ENCODE results near the gene PRKCH.

The PRKCH gene

GRCh38 chr14:61513986-61514830, 192.8 kb downstream of the PRKCH start:
- no peaks in the 10 kb centered on the region for H3K9me3 Mint-ChIP-seq (ENCODE audit: low read depth)
- H3K27ac Mint-ChIP-seq, result peak overlapping the region; percentile 100
- H3K27me3 Mint-ChIP-seq, result no peaks in the 10 kb centered on the region
- H3K4me3 Mint-ChIP-seq, result no peak overlapping the region
- H3K36me3 Mint-ChIP-seq, result peaks cover 28% of the 10 kb centered on the region
- peaks cover 90% of the 10 kb centered on the region for H3K4me1 Mint-ChIP-seq (ENCODE audit: low read depth)

DNA sequence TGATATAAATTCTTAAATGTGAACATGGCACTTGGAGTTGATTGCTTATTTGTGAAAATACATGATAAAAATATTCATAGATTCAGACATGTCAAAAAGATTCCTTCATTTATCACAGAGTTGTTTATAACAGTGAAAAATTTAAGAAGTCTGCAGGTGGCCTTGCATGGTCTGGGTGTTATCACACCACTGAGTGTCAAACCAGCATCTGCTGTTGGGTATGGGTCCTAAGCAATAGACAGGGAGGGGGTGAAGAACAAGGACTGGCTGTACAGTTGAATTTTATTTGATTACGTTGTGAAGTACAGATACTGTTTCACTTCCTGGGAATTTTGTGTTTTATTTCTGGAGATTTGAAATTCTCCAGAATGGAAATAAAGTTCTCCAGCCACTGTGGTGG, 193.5 kb downstream of the PRKCH start:
- Mint-ChIP-seq H3K36me3 (peaks cover 24% of the 10 kb centered on the region), H3K4me1 (ENCODE audit: low read depth) (peaks cover 92% of the 10 kb centered on the region), H3K9me3 (ENCODE audit: low read depth) (no peaks in the 10 kb centered on the region), H3K4me3 (peak overlapping the region; percentile 3), H3K27ac (peak overlapping the region; percentile 86), H3K27me3 (no peaks in the 10 kb centered on the region)

- H3K36me3 Mint-ChIP-seq, result peaks cover 25% of the 10 kb centered on the region
- H3K27me3 Mint-ChIP-seq, result no peaks in the 10 kb centered on the region
Measured at GRCh38 chr14:61515436-61516117, 194.2 kb downstream of the PRKCH start.

GRCh38 chr14:61516118-61516743, 194.9 kb downstream of the PRKCH start:
- Mint-ChIP-seq H3K4me1 (ENCODE audit: low read depth) (peaks cover 89% of the 10 kb centered on the region), H3K27me3 (no peaks in the 10 kb centered on the region), H3K9me3 (ENCODE audit: low read depth) (no peaks in the 10 kb centered on the region), H3K27ac (peak overlapping the region; percentile 86), H3K4me3 (no peak overlapping the region), H3K36me3 (peaks cover 25% of the 10 kb centered on the region)

More at GRCh38 chr14:61515436-61516117, 194.2 kb downstream of the PRKCH start:
- Mint-ChIP-seq H3K4me3 (peak overlapping the region; percentile 3), H3K9me3 (ENCODE audit: low read depth) (no peaks in the 10 kb centered on the region), H3K27ac (peak overlapping the region; percentile 86), H3K4me1 (ENCODE audit: low read depth) (peaks cover 92% of the 10 kb centered on the region)

DNA sequence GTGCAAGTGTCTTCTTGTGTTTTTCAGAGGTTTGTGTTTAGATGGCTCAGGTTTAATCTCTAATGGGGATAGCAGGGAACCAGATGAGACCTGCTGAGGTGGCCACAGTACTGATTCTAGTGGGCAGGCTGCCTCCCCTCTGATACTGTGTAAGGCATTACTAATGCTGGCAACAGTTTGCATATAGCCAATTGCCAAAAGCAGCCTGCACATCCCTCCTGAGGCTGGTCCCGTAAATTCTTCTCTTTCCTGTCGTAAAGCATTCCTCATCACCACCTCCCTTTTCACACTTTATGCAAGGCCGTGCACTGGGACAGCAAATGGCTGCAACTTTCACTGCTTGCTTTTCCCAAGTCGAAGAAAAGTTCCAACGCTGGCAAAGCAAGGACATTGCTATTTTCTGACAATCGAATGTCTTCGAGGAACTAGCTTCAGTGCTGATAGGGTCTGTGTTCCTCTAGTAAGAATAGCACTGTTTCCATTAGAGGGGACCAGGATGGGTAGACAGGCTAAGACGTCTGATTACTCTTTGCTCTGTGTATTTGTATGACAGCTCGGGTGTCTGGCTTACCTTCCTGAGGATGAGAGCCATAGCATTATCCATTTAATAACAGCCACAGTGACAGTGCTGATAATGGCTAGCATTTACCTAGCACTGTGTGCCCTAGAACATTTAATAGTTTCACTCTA, 195.7 kb downstream of the PRKCH start:
- H3K4me3 Mint-ChIP-seq, result no peak overlapping the region
- no peaks in the 10 kb centered on the region for H3K27me3 Mint-ChIP-seq
- H3K9me3 Mint-ChIP-seq (ENCODE audit: low read depth), result no peaks in the 10 kb centered on the region
- peaks cover 26% of the 10 kb centered on the region for H3K36me3 Mint-ChIP-seq
- H3K4me1 Mint-ChIP-seq (ENCODE audit: low read depth), result peaks cover 87% of the 10 kb centered on the region
- peak overlapping the region; percentile 86 for H3K27ac Mint-ChIP-seq

DNA sequence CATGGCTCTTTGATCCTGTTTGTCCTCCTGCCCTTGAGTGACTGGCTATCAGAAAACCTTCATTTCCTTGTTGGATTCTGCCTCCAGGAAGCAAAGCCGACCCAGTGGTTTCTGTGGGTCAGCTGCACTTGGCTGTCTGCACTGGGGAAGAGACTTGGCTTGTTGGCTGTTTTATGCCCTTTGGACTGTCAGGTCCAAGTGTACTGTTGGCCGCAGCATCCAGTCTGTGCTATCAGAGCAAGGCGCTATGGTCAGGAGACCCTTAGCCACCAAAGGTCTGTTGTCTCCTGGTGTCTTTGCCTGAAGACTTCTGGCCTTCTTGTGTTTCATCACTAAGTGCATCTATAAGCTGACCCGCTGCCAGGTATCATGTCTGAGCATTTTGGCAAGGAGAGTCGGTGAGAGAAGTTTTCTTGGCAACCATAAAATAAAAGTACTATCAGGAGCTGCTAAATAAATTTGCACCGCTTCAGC, 196.6 kb downstream of the PRKCH start:
- H3K4me1 Mint-ChIP-seq (ENCODE audit: low read depth), result peaks cover 88% of the 10 kb centered on the region
- peaks cover 32% of the 10 kb centered on the region for H3K36me3 Mint-ChIP-seq

DNA sequence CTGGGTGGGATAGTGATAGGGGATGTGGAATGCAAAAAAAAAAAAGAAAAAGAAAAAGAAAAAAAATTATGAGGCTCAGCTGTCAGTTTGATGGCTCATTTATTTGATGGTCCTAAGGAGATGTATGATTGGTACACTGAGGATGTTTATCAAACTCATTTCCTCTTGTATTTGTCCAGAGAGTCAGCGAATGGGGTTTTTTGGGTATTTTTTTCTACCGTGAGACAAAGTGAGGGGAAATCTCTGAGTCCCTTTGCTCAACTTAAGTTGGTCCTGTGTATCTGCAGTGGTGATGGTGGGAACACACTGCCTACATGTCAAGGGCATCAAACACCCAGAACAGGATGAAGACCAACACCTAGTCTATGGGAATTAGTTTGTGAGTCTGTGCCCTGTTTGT, 197.0 kb downstream of the PRKCH start:
- no peaks in the 10 kb centered on the region for H3K9me3 Mint-ChIP-seq (ENCODE audit: low read depth)
- H3K27ac Mint-ChIP-seq, result peak overlapping the region; percentile 86
- H3K36me3 Mint-ChIP-seq, result peaks cover 31% of the 10 kb centered on the region
- H3K4me3 Mint-ChIP-seq, result peak overlapping the region; percentile 31
- H3K4me1 Mint-ChIP-seq (ENCODE audit: low read depth), result peaks cover 89% of the 10 kb centered on the region
- no peaks in the 10 kb centered on the region for H3K27me3 Mint-ChIP-seq

More for the DNA sequence above, 196.6 kb downstream of the PRKCH start:
- Mint-ChIP-seq H3K27me3 (no peaks in the 10 kb centered on the region), H3K9me3 (ENCODE audit: low read depth) (no peaks in the 10 kb centered on the region), H3K27ac (peak overlapping the region; percentile 86), H3K4me3 (peak overlapping the region; percentile 31)

GRCh38 chr14:61519106-61519505, 197.7 kb downstream of the PRKCH start:
- Mint-ChIP-seq H3K4me1 (ENCODE audit: low read depth) (peaks cover 91% of the 10 kb centered on the region), H3K36me3 (peaks cover 33% of the 10 kb centered on the region), H3K27me3 (no peaks in the 10 kb centered on the region), H3K9me3 (ENCODE audit: low read depth) (no peaks in the 10 kb centered on the region), H3K4me3 (no peak overlapping the region), H3K27ac (peak overlapping the region; percentile 86)

- Mint-ChIP-seq H3K27ac (peak overlapping the region; percentile 86), H3K9me3 (ENCODE audit: low read depth) (no peaks in the 10 kb centered on the region), H3K36me3 (peaks cover 29% of the 10 kb centered on the region), H3K4me3 (no peak overlapping the region), H3K27me3 (no peaks in the 10 kb centered on the region), H3K4me1 (ENCODE audit: low read depth) (peaks cover 94% of the 10 kb centered on the region)
Measured at GRCh38 chr14:61519735-61520134, 198.4 kb downstream of the PRKCH start.

DNA sequence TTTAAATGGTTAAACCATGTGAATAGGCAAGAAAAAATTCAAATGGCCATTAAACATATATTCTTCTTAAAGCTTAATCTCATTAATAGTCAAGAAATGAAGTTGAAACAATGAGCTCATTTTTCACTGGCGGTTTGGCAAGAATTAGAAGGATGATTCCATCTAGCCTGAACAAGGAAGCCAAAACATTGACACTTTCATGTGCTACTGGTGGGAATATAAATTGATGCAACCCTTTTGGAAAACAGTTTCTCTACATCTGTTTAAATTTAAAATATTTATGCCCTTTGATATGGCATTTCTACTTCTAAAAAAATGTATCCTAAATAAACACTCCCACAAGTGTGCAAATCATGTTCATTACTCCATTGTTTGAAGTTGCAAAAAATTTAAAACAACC, 199.2 kb downstream of the PRKCH start:
- H3K4me3 Mint-ChIP-seq, result no peak overlapping the region
- no peaks in the 10 kb centered on the region for H3K9me3 Mint-ChIP-seq (ENCODE audit: low read depth)
- peaks cover 94% of the 10 kb centered on the region for H3K4me1 Mint-ChIP-seq (ENCODE audit: low read depth)
- peak overlapping the region; percentile 89 for H3K27ac Mint-ChIP-seq
- peaks cover 26% of the 10 kb centered on the region for H3K36me3 Mint-ChIP-seq
- no peaks in the 10 kb centered on the region for H3K27me3 Mint-ChIP-seq

DNA sequence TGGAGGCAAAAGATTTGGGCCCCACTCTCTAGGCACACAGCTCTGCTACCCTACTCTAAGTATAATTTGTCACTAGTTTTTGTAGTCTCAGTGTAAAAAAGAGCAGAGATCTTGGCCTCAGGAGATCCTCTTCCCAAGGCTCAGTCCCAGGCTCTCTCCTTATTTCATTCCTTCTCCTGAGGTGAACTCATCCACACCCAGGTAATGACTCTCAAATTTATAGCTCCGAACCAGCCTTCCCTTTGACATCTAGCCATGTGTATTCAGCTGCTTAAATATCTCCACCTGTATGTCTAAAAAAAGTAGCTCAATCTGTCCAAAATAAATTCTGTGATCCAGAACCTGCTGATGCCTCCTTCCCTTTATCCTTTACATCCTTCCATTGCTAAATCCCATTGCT, 200.4 kb downstream of the PRKCH start:
- peaks cover 25% of the 10 kb centered on the region for H3K36me3 Mint-ChIP-seq
- no peaks in the 10 kb centered on the region for H3K27me3 Mint-ChIP-seq
- H3K4me1 Mint-ChIP-seq (ENCODE audit: low read depth), result peaks cover 93% of the 10 kb centered on the region

DNA sequence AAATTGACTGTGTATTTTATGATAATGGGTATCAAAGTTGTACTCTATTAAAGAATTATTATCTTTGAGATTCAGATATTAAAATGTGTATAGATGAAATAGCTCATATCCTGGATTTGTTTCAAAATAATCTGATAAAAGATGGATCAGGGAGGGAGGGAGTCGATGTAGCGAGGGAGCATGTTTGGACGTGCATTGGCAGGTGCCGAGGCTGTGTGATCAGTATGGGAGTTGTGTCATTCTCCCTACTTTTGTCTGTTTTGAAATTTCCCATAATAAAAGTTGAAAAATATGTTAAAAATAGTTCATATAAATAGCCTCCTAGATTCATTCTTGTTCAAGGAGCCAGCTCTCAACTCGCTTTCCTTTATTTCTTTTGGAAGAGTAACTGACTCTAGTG, 202.4 kb downstream of the PRKCH start:
- Mint-ChIP-seq H3K27ac (peak overlapping the region; percentile 96), H3K4me3 (peak overlapping the region; percentile 14), H3K27me3 (no peaks in the 10 kb centered on the region), H3K4me1 (ENCODE audit: low read depth) (peaks cover 93% of the 10 kb centered on the region), H3K9me3 (ENCODE audit: low read depth) (no peaks in the 10 kb centered on the region), H3K36me3 (peaks cover 40% of the 10 kb centered on the region)

More for the DNA sequence above, 200.4 kb downstream of the PRKCH start:
- H3K9me3 Mint-ChIP-seq (ENCODE audit: low read depth), result no peaks in the 10 kb centered on the region
- H3K4me3 Mint-ChIP-seq, result peak overlapping the region; percentile 33
- peak overlapping the region; percentile 96 for H3K27ac Mint-ChIP-seq

DNA sequence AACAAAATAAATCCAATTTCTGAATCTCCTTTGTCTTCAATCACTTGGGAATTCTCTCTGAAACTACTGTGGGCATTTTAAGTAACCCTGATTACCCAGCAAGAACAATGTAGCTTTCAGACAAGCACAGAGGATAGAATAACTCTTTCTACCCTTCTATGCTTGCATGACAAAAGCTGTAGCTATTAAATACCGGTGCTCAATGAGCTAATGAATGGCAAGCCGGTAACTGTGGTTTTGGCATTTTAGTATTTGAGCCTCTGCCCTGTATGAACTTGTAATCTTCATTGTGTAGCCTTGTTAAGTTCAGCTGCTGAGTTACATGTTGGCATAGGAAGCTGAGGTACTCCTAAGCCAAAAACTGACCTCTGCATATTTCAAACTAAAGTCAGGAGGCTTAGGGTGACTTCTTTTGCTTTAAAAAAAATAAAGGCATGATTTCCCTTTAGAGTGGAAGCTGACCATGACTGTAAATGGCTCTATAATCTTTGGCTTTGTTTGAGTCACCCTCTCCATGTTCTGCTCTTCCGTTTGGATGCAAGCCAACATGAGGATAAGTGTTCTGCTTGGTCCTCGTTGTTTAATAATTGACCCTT, 202.9 kb downstream of the PRKCH start:
- Mint-ChIP-seq H3K27ac (peak overlapping the region; percentile 96), H3K4me1 (ENCODE audit: low read depth) (peaks cover 92% of the 10 kb centered on the region), H3K36me3 (peaks cover 45% of the 10 kb centered on the region), H3K4me3 (peak overlapping the region; percentile 76), H3K27me3 (no peaks in the 10 kb centered on the region), H3K9me3 (ENCODE audit: low read depth) (no peaks in the 10 kb centered on the region)

DNA sequence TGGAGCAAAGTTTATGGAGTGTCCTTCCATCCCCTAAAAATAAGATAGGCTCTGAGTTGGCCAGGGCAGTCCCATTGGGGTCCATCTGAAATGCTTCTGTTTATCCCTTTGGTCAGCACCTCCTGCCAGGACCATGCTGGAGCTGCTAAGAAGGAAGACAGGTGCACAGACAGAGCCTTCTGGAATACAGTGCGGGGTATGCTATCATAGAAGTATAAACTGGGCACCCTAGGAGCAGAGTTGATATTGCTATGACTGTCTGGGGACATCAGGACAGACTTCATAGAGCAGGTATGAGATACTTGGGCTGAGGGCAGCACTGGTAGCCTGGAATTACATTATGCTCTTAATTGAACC, 203.5 kb downstream of the PRKCH start:
- Mint-ChIP-seq H3K36me3 (peaks cover 46% of the 10 kb centered on the region), H3K9me3 (ENCODE audit: low read depth) (no peaks in the 10 kb centered on the region), H3K27ac (peak overlapping the region; percentile 96), H3K27me3 (no peaks in the 10 kb centered on the region), H3K4me3 (peak overlapping the region; percentile 76), H3K4me1 (ENCODE audit: low read depth) (peaks cover 87% of the 10 kb centered on the region)

Measured in activated naive CD8-positive, alpha-beta T cell (primary cell).